T-cell (primary cell): ENCODE results near the gene PRSS12. TPM values are rescaled to one million over a fixed set of nuclear protein-coding genes. Genes with fewer than 3 reads are reported as not detected.

Experiments used
- ATAC-seq, 4 experiments: fragments of 200-7000 bp in 3 of 4; fragments of 150-1000 bp in 1 of 4; cut with Tn5 transposase; replicated peaks in 1 of 4; 1 replicate in 3 of 4; 2 replicates in 1 of 4; pipeline ENCODE4 v1.10.0; 2021; ENCODE audit warnings: moderate library complexity in 3 of 4, mild to moderate bottlenecking in 2 of 4, moderate number of reproducible peaks in 1 of 4
- CTCF ChIA-PET, 2 donors: fragments of 300-600 bp; sonication (Branson Sonifier 250); formaldehyde crosslinking; loops; one replicate each; lab custom pipeline; 2022; ENCODE audit warnings: antibody characterized with exemption in 2 of 2; lab: Charles Lee
- POLR2A ChIA-PET, 2 donors: fragments of 300-600 bp; sonication (Branson Sonifier 250); formaldehyde crosslinking; loops; one replicate each; lab custom pipeline; 2022; ENCODE audit warnings: antibody characterized with exemption in 2 of 2; lab: Charles Lee
- DNase-seq, 35 experiments: peaks; one replicate each; pipeline versions ENCODE4 v3.0.0 to v3.0.0-alpha.2; 2013 to 2023
- H3K27ac ChIP-seq: one replicate; pipeline ENCODE4 v1.5.1; 2013; ENCODE audit warnings: low read length
- H3K27me3 ChIP-seq, 2 experiments: replicated peaks in 1 of 2; 1 replicate in 1 of 2; 2 replicates in 1 of 2; pipeline versions ENCODE4 v1.6.1 to v1.7.0; 2013; ENCODE audit warnings: low read length in 1 of 2, mixed read lengths in 1 of 2; ENCODE audit not compliant: control insufficient read depth in 2 of 2, insufficient read depth in 2 of 2; ENCODE audit errors: extremely low read depth in 1 of 2
- H3K36me3 ChIP-seq, 2 donors: 1 replicate in 1 of 2; 2 replicates in 1 of 2; pipeline versions ENCODE4 v1.6.1 to v1.7.0; 2013; ENCODE audit warnings: low read length in 1 of 2; ENCODE audit not compliant: control insufficient read depth in 2 of 2, insufficient read depth in 1 of 2; ENCODE audit errors: extremely low read depth in 1 of 2
- H3K4me1 ChIP-seq, 2 experiments: 1 replicate in 1 of 2; 2 replicates in 1 of 2; pipeline versions ENCODE4 v1.6.1 to v1.7.0; 2013; ENCODE audit warnings: low read length in 2 of 2, mixed read lengths in 1 of 2; ENCODE audit not compliant: insufficient read depth in 2 of 2, control insufficient read depth in 1 of 2; ENCODE audit errors: extremely low read depth in 1 of 2
- H3K4me3 ChIP-seq, 2 donors: 1 replicate in 1 of 2; 2 replicates in 1 of 2; pipeline versions ENCODE4 v1.5.1 to v1.7.0; 2013; ENCODE audit warnings: mild to moderate bottlenecking in 2 of 2, low read length in 1 of 2, moderate library complexity in 1 of 2; ENCODE audit not compliant: control insufficient read depth in 1 of 2; ENCODE audit errors: extremely low read depth in 1 of 2
- H3K9me3 ChIP-seq: 2 replicates; pipeline ENCODE4 v1.7.0; 2013
- H3K27ac Mint-ChIP-seq, 2 donors: one replicate each; pipeline ENCODE4 v1.8.0; 2020 to 2021; ENCODE audit warnings: mild to moderate bottlenecking in 2 of 2, mixed read lengths in 2 of 2
- H3K27me3 Mint-ChIP-seq, 2 donors: one replicate each; pipeline ENCODE4 v1.8.0; 2021 to 2022; ENCODE audit warnings: mixed read lengths in 2 of 2
- H3K36me3 Mint-ChIP-seq: one replicate; pipeline ENCODE4 v1.8.0; 2021; ENCODE audit warnings: mixed read lengths
- H3K4me1 Mint-ChIP-seq, 3 donors: one replicate each; pipeline ENCODE4 v1.8.0; 2020 to 2022; ENCODE audit warnings: mixed read lengths in 3 of 3, mild to moderate bottlenecking in 1 of 3
- H3K4me3 Mint-ChIP-seq, 3 donors: one replicate each; pipeline ENCODE4 v1.8.0; 2020 to 2022; ENCODE audit warnings: mild to moderate bottlenecking in 3 of 3, mixed read lengths in 3 of 3, moderate library complexity in 3 of 3
- H3K9me3 Mint-ChIP-seq, 3 donors: one replicate each; pipeline ENCODE4 v1.8.0; 2020 to 2022; ENCODE audit warnings: mixed read lengths in 3 of 3
- WGBS: methylation state at CpG from one replicate; pipeline ENCODE4 v1.1.5; 2013; ENCODE audit warnings: missing lambda C conversion rate; ENCODE audit not compliant: insufficient coverage; 5-methylcytosine and 5-hydroxymethylcytosine counted together
- total RNA-seq, 35 experiments: library from RNA in 6 of 35; stranded (reverse) in 6 of 35; fragments of 120-200 nt in 1 of 35; gene quantifications; one replicate each; pipeline versions ENCODE4 v1.2.1 to v1.2.4 and lab custom pipeline; 2013 to 2026

Gene PRSS12
- total RNA-seq, 5 donors from 2014 or later (not counting 1 experiment from before 2014, with no cell fraction given) = 0.03 to 0.25 (median 0.18) TPM; not detected in 2

GRCh38 chr4:118249890-118250289, 102.9 kb downstream of the PRSS12 start:
- Mint-ChIP-seq H3K36me3 (no peaks in the 10 kb centered on the region), H3K4me1 (peaks cover 3 to 5% (median 3%) of the 10 kb centered on the region in 3 donors), H3K27ac (no peak overlapping the region), H3K4me3 (no peak overlapping the region), H3K27me3 (no peaks in the 10 kb centered on the region), H3K9me3 (peaks cover 0 to 4% (median 0%) of the 10 kb centered on the region in 3 donors)
- WGBS = 100% methylated on average over 1 of the region's 3 CpGs
- ATAC-seq = no peak
- Histone ChIP-seq H3K27ac (no peak overlapping the region), H3K9me3 (no peaks in the 10 kb centered on the region), H3K27me3 (no peaks in the 10 kb centered on the region), H3K36me3 (no peaks in the 10 kb centered on the region), H3K4me1 (peaks cover 0 to 2% of the 10 kb centered on the region in 2 experiments), H3K4me3 (no peak overlapping the region)
- ChIA-PET POLR2A (no interaction called here), CTCF (interaction anchor here in 1 of 2 donors (1.2 kb wide), 1 partner anchor 16 kb away, joined by 3 read pairs; no protein-coding TSS in a partner anchor)
- no peak for DNase-seq

- CTCF ChIA-PET = interaction anchor here in 1 of 2 donors (0.7 to 0.9 kb wide), 2 partner anchors 11 to 88 kb away, joined by 3 to 5 read pairs; no protein-coding TSS in a partner anchor
- Mint-ChIP-seq H3K27me3 (no peaks in the 10 kb centered on the region), H3K36me3 (no peaks in the 10 kb centered on the region), H3K27ac (no peak overlapping the region), H3K9me3 (no peaks in the 10 kb centered on the region), H3K4me1 (no peaks in the 10 kb centered on the region), H3K4me3 (no peak overlapping the region)
- no peak for ATAC-seq
- Histone ChIP-seq H3K4me3 (no peak overlapping the region), H3K27ac (no peak overlapping the region), H3K9me3 (no peaks in the 10 kb centered on the region), H3K4me1 (no peaks in the 10 kb centered on the region), H3K27me3 (peaks cover 0 to 6% of the 10 kb centered on the region in 2 experiments), H3K36me3 (no peaks in the 10 kb centered on the region)
- POLR2A ChIA-PET = no interaction called here
- no CpG with 5 or more reads among the region's 2 CpGs for WGBS
- no peak for DNase-seq
These were observed 115.3 kb downstream of the PRSS12 start for GRCh38 chr4:118237531-118237930.

GRCh38 chr4:118235566-118236120, 117.2 kb downstream of the PRSS12 start:
- H3K4me1 Mint-ChIP-seq = no peaks in the 10 kb centered on the region
- POLR2A ChIA-PET = interaction anchor here in 1 of 2 donors (0.7 kb wide), 1 partner anchor 28 kb away, joined by 3 read pairs; no protein-coding TSS in a partner anchor

More at GRCh38 chr4:118235566-118236120, 117.2 kb downstream of the PRSS12 start:
- Mint-ChIP-seq H3K4me3 (no peak overlapping the region), H3K27me3 (peaks cover 0 to 4% of the 10 kb centered on the region in 2 donors), H3K36me3 (no peaks in the 10 kb centered on the region), H3K9me3 (no peaks in the 10 kb centered on the region), H3K27ac (no peak overlapping the region)
- Histone ChIP-seq H3K36me3 (no peaks in the 10 kb centered on the region), H3K4me1 (no peaks in the 10 kb centered on the region), H3K27me3 (peaks cover 0 to 6% of the 10 kb centered on the region in 2 experiments), H3K27ac (no peak overlapping the region), H3K4me3 (no peak overlapping the region), H3K9me3 (no peaks in the 10 kb centered on the region)
- WGBS = 100% methylated on average over 1 of the region's 1 CpG
- DNase-seq (no peak), ATAC-seq (no peak)
- CTCF ChIA-PET = interaction anchor here (0.6 to 3.1 kb wide), 2 partner anchors 11 to 1389 kb away, joined by 3 to 10 read pairs; no protein-coding TSS in a partner anchor
